GM18858 (cell line): ENCODE results near the gene GNB2.
"Not testable (repeated sequence)": the region's sequence is repeated elsewhere in the genome, so short reads cannot be mapped to it uniquely, and the experiment has no call there.

Experiments
- ATAC-seq: cut with Tn5 transposase; IDR thresholded peaks from one replicate; pipeline ENCODE4 v1.9.1; 2021; ENCODE audit not compliant: unreplicated experiment

Gene GNB2

DNA sequence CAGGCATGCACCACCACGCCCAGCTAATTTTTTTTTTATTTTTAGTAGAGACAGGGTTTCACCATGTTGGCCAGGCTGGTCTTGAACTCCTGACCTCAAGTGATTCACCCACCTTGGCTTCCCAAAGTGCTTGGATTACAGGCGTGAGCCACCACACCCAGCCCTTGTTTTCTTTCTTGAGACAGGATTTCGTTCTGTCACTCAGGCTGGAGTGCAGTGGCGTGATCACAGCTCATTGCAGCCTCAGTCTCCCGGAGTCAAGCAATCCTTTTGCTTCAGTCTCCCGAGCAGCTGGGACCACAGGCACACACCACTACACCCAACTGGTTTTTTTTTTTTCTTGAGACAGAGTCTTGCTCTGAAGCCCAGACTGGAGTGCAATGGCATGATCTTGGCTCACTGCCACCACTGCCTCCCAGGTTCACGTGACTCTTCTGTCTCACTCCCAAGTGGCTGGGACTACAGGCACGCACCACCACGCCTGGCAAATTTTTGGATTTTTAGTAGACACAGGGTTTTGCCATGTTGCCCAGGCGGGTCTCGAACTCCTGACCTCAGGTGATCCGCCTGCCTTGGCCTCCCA, 11.3 kb upstream of the GNB2 start:
- not testable (repeated sequence) for ATAC-seq

DNA sequence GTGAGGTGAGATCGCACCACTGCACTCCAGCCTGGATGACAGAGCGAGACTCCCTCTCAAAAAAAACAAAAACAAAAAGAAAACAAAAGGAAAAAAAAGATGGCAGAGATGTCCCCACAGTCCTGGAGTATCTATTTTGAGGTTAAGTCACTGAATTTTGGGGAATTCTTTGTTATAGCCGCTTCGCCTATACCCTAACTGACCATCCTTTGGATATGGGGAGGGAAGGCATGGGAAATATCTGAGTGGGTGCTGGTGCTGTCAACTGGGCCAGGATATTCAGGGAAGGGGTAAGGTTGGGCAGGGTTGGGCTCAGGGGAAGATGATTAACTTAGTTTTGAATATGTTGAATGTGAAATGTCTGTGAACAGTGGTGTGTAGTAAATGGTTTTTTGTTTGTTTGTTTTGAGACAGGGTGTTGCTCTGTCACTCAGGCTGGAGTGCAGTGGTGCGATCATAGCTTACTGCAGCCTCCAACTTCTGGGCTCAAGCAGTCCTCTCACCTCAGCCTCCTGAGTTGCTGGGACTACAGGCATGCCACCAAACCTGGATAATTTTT, 8.3 kb upstream of the GNB2 start:
- no peak for ATAC-seq

GRCh38 chr7:100667331-100668068, 6.0 kb upstream of the GNB2 start:
- ATAC-seq, result no peak

DNA sequence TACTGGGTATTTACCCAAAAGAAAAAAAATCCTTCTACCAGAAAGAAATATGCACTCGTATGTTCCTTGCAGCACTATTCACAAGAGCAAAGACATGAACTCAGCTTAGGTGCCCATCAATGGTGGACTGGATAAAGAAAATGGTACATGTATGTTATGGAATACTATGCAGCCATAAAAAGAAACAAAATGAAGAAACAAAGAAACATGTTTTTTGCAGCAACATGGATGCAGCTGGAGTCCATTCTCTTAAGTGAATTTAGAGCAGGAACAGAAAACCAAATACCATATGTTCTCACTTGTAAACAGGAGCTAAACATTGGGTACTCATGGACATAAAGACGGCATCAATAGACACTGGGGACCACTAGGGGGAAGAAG, 5.5 kb upstream of the GNB2 start:
- ATAC-seq, result no peak

DNA sequence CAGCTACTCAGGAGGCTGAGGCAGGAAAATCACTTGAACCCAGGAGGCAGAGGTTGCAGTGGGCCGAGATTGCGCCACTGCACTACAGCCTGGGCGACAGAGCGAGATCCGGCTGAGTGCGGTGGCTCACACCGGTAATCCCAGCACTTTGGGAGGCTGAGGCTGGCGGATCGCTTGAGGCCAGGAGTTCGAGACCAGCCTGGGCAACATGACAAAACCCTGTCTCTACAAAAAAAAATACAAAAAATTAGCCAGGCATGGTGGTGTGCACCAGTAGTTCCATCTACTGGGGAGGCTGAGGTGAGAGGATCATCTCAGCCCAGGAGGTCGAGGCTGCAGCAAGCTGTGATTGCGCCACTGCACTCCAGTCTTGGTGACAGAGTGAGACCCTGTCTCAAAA, 4.4 kb upstream of the GNB2 start:
- not testable (repeated sequence) for ATAC-seq

- ATAC-seq, result no peak
Observed at GRCh38 chr7:100670074-100670473, 3.5 kb upstream of the GNB2 start.

DNA sequence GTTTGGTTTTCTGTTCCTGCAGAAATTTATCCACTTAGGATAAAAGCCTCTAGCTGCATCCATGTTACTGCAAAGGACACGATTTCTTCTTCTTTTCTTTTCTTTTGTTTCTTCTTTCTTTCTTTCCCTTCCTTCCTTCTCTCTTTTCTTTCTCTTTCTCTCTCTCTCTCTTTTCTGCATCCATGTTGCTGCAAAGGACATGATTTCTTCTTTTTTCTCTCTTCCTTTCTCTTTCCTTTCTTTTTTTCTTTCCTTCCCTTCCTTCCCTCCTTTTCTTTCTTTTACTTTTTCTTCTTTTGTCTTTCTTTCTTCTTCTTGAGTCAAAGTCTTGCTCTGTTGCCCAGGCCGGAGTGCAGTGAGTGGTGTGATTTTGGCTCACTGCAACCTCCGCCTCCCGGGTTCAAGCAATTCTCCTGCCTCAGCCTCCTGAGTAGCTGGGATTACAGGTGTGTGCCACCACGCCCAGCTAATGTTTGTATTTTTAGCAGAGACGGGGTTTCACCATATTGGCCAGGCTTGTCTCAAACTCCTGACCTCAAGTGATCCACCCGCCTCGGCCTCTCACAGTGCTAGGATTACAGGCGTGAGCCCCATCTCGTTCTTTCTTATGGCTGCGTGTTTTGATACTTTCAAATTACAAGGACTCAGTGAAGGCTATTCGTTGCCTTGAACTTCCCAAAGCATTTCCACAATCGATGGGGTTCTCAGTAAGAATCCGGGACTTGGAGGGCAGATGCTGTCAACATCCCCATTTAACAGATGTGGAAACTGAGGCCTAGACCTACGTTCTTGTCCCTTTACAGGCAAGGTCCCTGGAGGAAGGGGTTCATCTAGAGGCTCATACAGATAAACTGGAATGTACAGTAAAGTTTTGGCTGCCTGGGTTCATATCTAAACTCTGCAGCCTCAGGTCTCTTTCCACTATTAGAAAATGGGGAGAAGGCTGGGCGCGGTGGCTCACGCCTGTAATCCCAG, 1.9 kb upstream of the GNB2 start:
- no peak for ATAC-seq

GRCh38 chr7:100673942-100674410, 436 bp downstream of the GNB2 start:
- ATAC-seq, result no peak

DNA sequence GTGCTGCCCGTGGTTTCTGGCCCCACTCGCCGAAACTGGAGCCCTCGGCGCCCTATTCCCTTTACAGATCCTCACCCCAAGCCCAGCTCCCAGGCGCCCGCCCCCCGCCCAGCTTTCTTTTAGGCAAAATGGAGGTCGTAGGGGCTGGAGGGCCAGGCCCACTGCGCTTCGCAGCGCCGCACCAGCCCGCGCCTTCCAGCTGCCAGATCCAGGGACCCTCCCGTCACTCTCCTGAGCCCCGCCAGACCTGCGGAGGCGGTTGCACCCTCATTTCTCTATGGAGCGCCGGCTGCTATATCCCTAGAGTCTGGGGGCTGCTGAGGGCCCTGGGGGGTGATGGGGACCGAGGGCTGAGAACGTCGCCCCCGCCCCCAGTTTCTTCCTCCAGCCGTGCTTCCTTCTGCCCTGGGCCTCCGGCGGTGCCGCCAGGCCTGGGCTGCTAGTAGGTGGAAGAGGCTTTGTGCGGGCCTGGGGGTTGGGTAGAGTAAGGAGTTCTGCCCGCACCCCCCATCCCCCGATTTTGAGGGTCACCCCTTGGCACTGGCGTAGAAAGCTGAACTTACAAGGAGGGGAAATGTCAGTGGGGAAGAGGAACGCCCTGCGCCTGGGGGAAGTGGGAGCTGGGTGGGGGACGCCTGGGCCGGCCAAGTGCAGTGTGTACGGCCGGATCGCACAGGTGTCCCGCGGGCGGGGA, 1.0 kb downstream of the GNB2 start:
- no peak for ATAC-seq

GRCh38 chr7:100675105-100675451, 1.5 kb downstream of the GNB2 start:
- no peak for ATAC-seq

- ATAC-seq, result no peak
Observed at GRCh38 chr7:100675581-100676350, 2.2 kb downstream of the GNB2 start.

DNA sequence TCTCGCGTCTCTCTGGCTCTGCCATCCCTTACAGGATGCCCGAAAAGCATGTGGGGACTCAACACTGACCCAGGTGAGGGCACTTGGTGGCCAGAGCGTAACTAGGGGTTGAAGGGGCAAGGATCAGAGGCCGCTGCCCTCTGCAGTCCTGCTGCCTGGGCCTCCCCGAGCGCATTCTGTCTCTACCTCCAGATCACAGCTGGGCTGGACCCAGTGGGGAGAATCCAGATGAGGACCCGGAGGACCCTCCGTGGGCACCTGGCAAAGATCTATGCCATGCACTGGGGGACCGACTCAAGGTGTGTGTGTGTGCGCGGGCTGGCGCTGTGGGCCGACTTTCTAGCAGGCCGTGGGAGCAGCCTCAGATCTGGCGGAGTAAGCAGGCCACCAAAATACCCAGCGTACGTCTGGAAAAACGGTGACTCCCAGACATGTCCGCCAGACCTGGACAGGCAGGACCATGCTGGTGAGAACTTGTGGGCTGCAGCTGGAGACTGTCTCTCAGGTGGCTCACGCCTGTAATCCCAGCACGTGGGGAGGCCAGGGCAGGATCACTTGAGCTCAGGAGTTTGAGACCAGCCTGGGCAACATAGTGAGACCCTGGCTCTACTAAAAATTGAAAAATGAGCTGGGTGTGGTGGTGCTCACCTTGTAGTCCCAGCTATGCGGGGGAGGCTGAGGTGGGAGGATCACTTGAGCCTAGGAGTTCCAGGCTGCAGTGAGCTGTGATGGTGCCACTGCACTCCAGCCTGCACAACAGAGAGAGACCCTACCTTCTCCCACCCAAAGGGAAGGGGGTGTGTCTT, 3.2 kb downstream of the GNB2 start:
- ATAC-seq, result no peak

GRCh38 chr7:100677308-100678267, 4.0 kb downstream of the GNB2 start:
- ATAC-seq, result no peak

- no peak for ATAC-seq
Observed at GRCh38 chr7:100678291-100678984, 4.9 kb downstream of the GNB2 start.

DNA sequence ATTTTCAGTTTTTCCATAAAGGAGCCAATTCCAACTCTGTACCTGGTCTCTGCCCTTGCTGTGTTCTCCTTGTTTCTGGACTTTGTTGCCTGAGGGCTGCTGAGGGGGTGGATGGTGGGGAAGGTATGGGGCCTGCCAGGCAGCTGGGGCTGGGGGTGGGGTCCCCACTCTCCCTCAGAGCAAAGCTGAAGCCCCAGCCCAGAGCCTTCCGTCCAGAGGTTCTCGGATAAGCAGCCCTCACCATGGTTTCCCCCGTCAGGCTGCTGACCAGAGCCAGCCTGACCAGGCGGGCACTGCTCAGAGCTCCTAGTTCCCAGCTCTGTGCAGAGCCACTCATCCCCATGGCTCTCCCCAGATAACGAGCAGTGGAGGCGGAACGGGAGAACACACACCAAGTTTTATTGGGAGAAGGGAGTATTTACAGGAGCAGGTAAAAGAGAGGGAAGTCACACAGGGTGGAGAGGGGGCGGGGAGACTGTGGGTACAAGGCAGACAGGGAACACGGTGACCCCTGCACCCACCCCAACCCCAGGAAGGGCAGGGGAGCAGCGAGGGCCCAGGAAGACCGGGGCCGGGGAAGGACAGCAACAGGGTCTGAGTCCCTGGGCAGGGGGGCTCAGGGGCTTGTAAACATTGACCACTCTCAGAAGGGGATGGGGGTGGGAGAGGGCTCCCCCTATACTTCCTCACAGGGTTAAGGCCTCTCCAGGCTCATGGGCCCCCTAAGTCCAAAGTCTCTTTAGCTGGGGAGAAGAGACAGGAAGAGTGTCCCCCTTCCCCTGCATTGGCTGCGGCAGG, 5.8 kb downstream of the GNB2 start:
- ATAC-seq, result no peak

- no peak for ATAC-seq
Observed at GRCh38 chr7:100679927-100680575, 6.5 kb downstream of the GNB2 start.
